DND-41 (cell line): ENCODE data around the gene TGFA.

Source experiments
- ATAC-seq: fragments of 200-7000 bp; cut with Tn5 transposase; 3 replicates; pipeline ENCODE4 v1.9.1; 2021; ENCODE audit warnings: low read depth; ENCODE audit not compliant: insufficient read depth
- DNase-seq: peaks from one replicate; pipeline ENCODE4 v3.0.0-alpha.2; 2020
- H2AFZ ChIP-seq: 2 replicates; pipeline ENCODE4 v1.6.0; 2012; ENCODE audit warnings: low read depth, low read length
- H3K27ac ChIP-seq: 2 replicates; pipeline ENCODE4 v1.5.1; 2012; ENCODE audit warnings: low read length, inconsistent platforms
- H3K27me3 ChIP-seq: fragments of 200-600 bp; sonication (generic); 2 replicates; pipeline ENCODE4 v1.6.0; 2012; ENCODE audit warnings: low read length, mild to moderate bottlenecking, inconsistent platforms; ENCODE audit not compliant: insufficient read depth, poor library complexity
- H3K36me3 ChIP-seq: 2 replicates; pipeline ENCODE4 v1.5.1; 2012; ENCODE audit warnings: low read length, inconsistent platforms; ENCODE audit not compliant: insufficient read depth
- H3K4me1 ChIP-seq: 2 replicates; pipeline ENCODE4 v1.5.1; 2012; ENCODE audit warnings: mild to moderate bottlenecking, low read length; ENCODE audit not compliant: insufficient read depth
- H3K4me2 ChIP-seq: 2 replicates; pipeline ENCODE4 v1.6.0; 2012; ENCODE audit warnings: mild to moderate bottlenecking, moderate library complexity, low read length, inconsistent platforms; ENCODE audit not compliant: insufficient read depth
- H3K4me3 ChIP-seq, 2 experiments: fragments of 200-600 bp in 1 of 2; shearing (Covaris generic) in 1 of 2; 2 replicates each; pipeline ENCODE4 v1.5.1; 2012 to 2016; ENCODE audit warnings: inconsistent platforms in 2 of 2, low read length in 2 of 2, mild to moderate bottlenecking in 2 of 2, low read depth in 1 of 2, moderate library complexity in 1 of 2
- H3K79me2 ChIP-seq: 2 replicates; pipeline ENCODE4 v1.6.0; 2012; ENCODE audit warnings: low read length, inconsistent platforms; ENCODE audit not compliant: insufficient read depth
- H3K9ac ChIP-seq: 2 replicates; pipeline ENCODE4 v1.6.0; 2012; ENCODE audit warnings: low read depth, mild to moderate bottlenecking, inconsistent platforms, low read length, moderate library complexity
- H3K9me3 ChIP-seq: 2 replicates; pipeline ENCODE4 v1.5.1; 2012; ENCODE audit warnings: low read length, moderate library complexity, mild to moderate bottlenecking, inconsistent platforms; ENCODE audit not compliant: insufficient read depth, severe bottlenecking
- H4K20me1 ChIP-seq: 2 replicates; pipeline ENCODE4 v1.6.0; 2012; ENCODE audit warnings: low read length; ENCODE audit not compliant: insufficient read depth
- EZH2 ChIP-seq: IDR thresholded peaks from 3 replicates; pipeline ENCODE4 v1.6.1; 2012; ENCODE audit warnings: borderline replicate concordance, low read depth, mild to moderate bottlenecking, moderate library complexity, low read length, inconsistent platforms; ENCODE audit not compliant: severe bottlenecking
- TF ChIP-seq, protein P1 (sequence below): IDR thresholded peaks from 2 replicates; pipeline ENCODE4 v1.5.1; 2012; ENCODE audit warnings: borderline replicate concordance, low read length, moderate library complexity, mild to moderate bottlenecking; ENCODE audit not compliant: poor library complexity, severe bottlenecking; ENCODE audit errors: extremely low read depth

Gene TGFA

DNA sequence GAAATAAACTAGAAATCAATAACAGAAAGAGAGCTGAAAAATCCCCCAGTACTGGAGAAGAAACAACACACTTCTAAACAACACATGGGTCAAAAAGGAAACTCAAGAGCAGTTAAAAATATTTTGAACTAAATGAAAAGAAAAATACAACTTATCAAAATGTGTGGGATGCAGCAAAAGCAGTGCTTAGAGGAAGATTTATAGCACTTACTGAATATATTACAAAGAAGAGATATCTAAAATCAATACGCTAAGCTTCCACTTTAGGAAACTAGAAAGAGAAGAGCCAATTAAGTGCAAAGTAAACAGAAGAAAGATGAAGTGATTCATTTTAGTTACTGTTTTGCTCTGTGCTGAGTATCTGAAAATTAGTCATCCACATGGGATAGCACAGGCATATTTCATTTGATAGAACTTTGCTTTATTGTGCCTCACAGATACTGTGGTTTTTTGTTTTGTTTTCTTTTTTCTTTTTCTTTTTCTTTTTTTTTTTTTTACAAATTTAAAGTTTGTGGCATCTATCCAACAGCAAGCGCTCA lies 17.0 kb downstream of the TGFA start:
- no peak for TF ChIP-seq EZH2
- TF ChIP-seq, protein P1, sequence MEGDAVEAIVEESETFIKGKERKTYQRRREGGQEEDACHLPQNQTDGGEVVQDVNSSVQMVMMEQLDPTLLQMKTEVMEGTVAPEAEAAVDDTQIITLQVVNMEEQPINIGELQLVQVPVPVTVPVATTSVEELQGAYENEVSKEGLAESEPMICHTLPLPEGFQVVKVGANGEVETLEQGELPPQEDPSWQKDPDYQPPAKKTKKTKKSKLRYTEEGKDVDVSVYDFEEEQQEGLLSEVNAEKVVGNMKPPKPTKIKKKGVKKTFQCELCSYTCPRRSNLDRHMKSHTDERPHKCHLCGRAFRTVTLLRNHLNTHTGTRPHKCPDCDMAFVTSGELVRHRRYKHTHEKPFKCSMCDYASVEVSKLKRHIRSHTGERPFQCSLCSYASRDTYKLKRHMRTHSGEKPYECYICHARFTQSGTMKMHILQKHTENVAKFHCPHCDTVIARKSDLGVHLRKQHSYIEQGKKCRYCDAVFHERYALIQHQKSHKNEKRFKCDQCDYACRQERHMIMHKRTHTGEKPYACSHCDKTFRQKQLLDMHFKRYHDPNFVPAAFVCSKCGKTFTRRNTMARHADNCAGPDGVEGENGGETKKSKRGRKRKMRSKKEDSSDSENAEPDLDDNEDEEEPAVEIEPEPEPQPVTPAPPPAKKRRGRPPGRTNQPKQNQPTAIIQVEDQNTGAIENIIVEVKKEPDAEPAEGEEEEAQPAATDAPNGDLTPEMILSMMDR = no peak
- H3K9ac ChIP-seq = no peak overlapping the region
- ATAC-seq (no peak), DNase-seq (no peak)
- H3K36me3 ChIP-seq = no peaks in the 10 kb centered on the region
- no peaks in the 10 kb centered on the region for H4K20me1 ChIP-seq
- H3K9me3 ChIP-seq = no peaks in the 10 kb centered on the region
- no peaks in the 10 kb centered on the region for H3K79me2 ChIP-seq
- 0 out of 2 replicates have a peak, but pooled peaks cover under 1% of the 10 kb centered on the region for H3K4me1 ChIP-seq
- no peak overlapping the region for H2AFZ ChIP-seq
- no peak overlapping the region for H3K4me2 ChIP-seq
- H3K27me3 ChIP-seq = peaks cover 13% of the 10 kb centered on the region
- H3K27ac ChIP-seq = no peak overlapping the region
- H3K4me3 ChIP-seq = no peak overlapping the region

DNA sequence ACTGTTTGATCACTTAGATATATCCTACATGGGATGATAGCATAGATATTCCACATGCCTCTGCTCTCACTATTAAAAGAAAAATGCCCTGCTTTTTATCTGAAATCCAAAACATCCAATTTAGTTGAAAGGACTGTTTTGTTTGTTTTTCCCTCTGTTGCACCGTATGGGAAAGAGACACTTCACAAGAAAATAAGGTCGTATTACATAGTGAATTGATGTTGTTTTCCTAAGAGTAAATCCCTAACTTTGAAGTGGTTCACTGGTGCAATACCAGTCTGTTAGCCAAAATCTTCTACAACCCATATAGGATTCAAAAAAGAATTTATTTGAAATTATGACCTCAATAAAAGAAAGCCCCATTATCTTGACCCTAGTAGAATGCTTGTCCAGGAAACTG lies 18.1 kb downstream of the TGFA start:
- Histone ChIP-seq H3K4me1 (0 out of 2 replicates have a peak, but pooled peaks cover 3% of the 10 kb centered on the region), H3K9ac (no peak overlapping the region), H3K4me2 (no peak overlapping the region), H2AFZ (no peak overlapping the region), H4K20me1 (no peaks in the 10 kb centered on the region), H3K4me3 (no peak overlapping the region), H3K27ac (no peak overlapping the region), H3K27me3 (peaks cover 12% of the 10 kb centered on the region), H3K79me2 (no peaks in the 10 kb centered on the region), H3K36me3 (no peaks in the 10 kb centered on the region), H3K9me3 (no peaks in the 10 kb centered on the region)
- TF ChIP-seq, protein P1 = no peak
- no peak for TF ChIP-seq EZH2
- ATAC-seq = no peak
- DNase-seq = no peak

DNA sequence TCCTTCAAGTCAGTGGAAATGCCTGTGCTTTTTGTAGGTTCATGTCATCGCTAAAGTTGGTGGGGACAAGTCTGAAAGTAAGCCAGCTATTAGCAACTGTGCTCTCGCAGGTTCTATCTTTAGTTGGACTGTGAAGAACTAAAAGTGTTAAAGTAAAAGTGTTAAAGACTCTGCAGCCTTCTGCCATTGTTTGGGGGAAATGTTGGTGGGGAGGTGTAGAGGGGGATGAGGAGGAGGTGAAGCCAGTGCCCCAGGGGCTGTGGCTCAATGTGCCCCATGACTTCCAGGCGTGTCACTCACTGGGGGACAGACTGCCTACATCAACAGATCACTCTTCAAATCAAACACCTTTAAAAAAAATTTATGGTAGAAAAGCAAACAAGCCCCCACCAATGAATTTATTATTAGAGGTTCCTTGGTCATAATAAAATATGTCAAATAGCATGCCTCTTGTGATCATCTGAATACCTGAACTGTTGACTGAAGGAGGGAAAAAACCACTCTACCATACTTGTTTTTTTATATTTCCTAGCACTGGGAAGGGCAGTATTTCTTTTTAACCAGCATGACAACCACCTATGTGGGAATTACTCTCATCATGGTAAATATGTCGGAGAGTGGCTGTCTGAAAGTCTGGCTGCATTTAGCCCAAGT lies 19.3 kb downstream of the TGFA start:
- 0 out of 2 replicates have a peak, but pooled peaks cover 3% of the 10 kb centered on the region for H3K4me1 ChIP-seq
- no peaks in the 10 kb centered on the region for H3K9me3 ChIP-seq
- no peak for DNase-seq

More for the DNA sequence above, 19.3 kb downstream of the TGFA start:
- TF ChIP-seq, protein P1 = no peak
- ATAC-seq = no peak
- no peak overlapping the region for H3K27ac ChIP-seq
- H4K20me1 ChIP-seq = no peaks in the 10 kb centered on the region
- peaks cover 12% of the 10 kb centered on the region for H3K27me3 ChIP-seq
- no peaks in the 10 kb centered on the region for H3K79me2 ChIP-seq
- H3K4me2 ChIP-seq = no peak overlapping the region
- H3K4me3 ChIP-seq = no peak overlapping the region
- H3K9ac ChIP-seq = no peak overlapping the region
- H2AFZ ChIP-seq = no peak overlapping the region
- H3K36me3 ChIP-seq = no peaks in the 10 kb centered on the region
